ENCODE data around the gene FXYD1.

- TF ChIP-seq ESRRG (CRISPR knock-in tag; IDR thresholded peaks at IDR 0.05) (no peak), ZFP3 (CRISPR knock-in tag; IDR thresholded peaks at IDR 0.05) (no peak), CSRNP3 (CRISPR knock-in tag; IDR thresholded peaks at IDR 0.05) (no peak)
These were observed 42.8 kb downstream of the FXYD1 start for GRCh38 chr19:35181387-35181786.

Data from SK-N-SH treated with all-trans-retinoic acid at 6 μM for 48 hours (cell line).